ENCODE measurements around the gene MDFIC2.
"Not testable (repeated sequence)": the region's sequence is repeated elsewhere in the genome, so short reads cannot be mapped to it uniquely, and the experiment has no call there.

MDFIC2 gene

GRCh38 chr3:70233112-70233511 lies 79.3 kb downstream of the MDFIC2 start:
- no peak for DNase-seq
- intact Hi-C loops (cut with DNase I; ENCODE audit: low total_unique reads): no loop called here
- H3K4me3 ChIP-seq: no peak overlapping the region
- no peaks in the 10 kb centered on the region for H3K36me3 ChIP-seq
- H3K27ac ChIP-seq: no peak overlapping the region
- TF ChIP-seq CTCF (IDR thresholded peaks at IDR 0.05): no peak
- H3K27me3 ChIP-seq: no peaks in the 10 kb centered on the region
- H3K4me1 ChIP-seq: no peaks in the 10 kb centered on the region
- no peaks in the 10 kb centered on the region for H3K9me3 ChIP-seq

GRCh38 chr3:70231266-70231701 lies 81.2 kb downstream of the MDFIC2 start:
- no peak overlapping the region for H3K4me3 ChIP-seq
- no peak for DNase-seq
- no peaks in the 10 kb centered on the region for H3K4me1 ChIP-seq
- no peak overlapping the region for H3K27ac ChIP-seq
- no peaks in the 10 kb centered on the region for H3K27me3 ChIP-seq
- intact Hi-C loops (cut with DNase I; ENCODE audit: low total_unique reads): no loop called here
- H3K36me3 ChIP-seq: no peaks in the 10 kb centered on the region
- TF ChIP-seq CTCF (IDR thresholded peaks at IDR 0.05): no peak
- H3K9me3 ChIP-seq: no peaks in the 10 kb centered on the region

- no peak for DNase-seq
Measured at GRCh38 chr3:70227437-70227836, 85.0 kb downstream of the MDFIC2 start.

GRCh38 chr3:70225146-70225545 lies 87.3 kb downstream of the MDFIC2 start:
- no peak for TF ChIP-seq CTCF (IDR thresholded peaks at IDR 0.05)

More at GRCh38 chr3:70227437-70227836, 85.0 kb downstream of the MDFIC2 start:
- Histone ChIP-seq H3K36me3 (no peaks in the 10 kb centered on the region), H3K27me3 (no peaks in the 10 kb centered on the region), H3K27ac (no peak overlapping the region), H3K9me3 (no peaks in the 10 kb centered on the region), H3K4me3 (no peak overlapping the region), H3K4me1 (no peaks in the 10 kb centered on the region)
- intact Hi-C loops (cut with DNase I; ENCODE audit: low total_unique reads): no loop called here
- TF ChIP-seq CTCF (IDR thresholded peaks at IDR 0.05): no peak

GRCh38 chr3:70224337-70224736 lies 88.1 kb downstream of the MDFIC2 start:
- no peak overlapping the region for H3K27ac ChIP-seq
- H3K4me1 ChIP-seq: no peaks in the 10 kb centered on the region
- H3K9me3 ChIP-seq: peaks cover 0 to 4% (median 0%) of the 10 kb centered on the region in 3 donors
- DNase-seq: no peak
- no peaks in the 10 kb centered on the region for H3K27me3 ChIP-seq
- no peak overlapping the region for H3K4me3 ChIP-seq
- intact Hi-C loops (cut with DNase I; ENCODE audit: low total_unique reads): no loop called here
- H3K36me3 ChIP-seq: no peaks in the 10 kb centered on the region
- no peak for TF ChIP-seq CTCF (IDR thresholded peaks at IDR 0.05)

More at GRCh38 chr3:70225146-70225545, 87.3 kb downstream of the MDFIC2 start:
- Histone ChIP-seq H3K36me3 (no peaks in the 10 kb centered on the region), H3K27me3 (no peaks in the 10 kb centered on the region), H3K4me1 (no peaks in the 10 kb centered on the region), H3K9me3 (no peaks in the 10 kb centered on the region), H3K4me3 (no peak overlapping the region), H3K27ac (no peak overlapping the region)
- DNase-seq: no peak
- intact Hi-C loops (cut with DNase I; ENCODE audit: low total_unique reads): no loop called here

- no peak overlapping the region for H3K4me3 ChIP-seq
- no peaks in the 10 kb centered on the region for H3K36me3 ChIP-seq
- no peak for TF ChIP-seq CTCF (IDR thresholded peaks at IDR 0.05)
- no peak overlapping the region for H3K27ac ChIP-seq
- no peaks in the 10 kb centered on the region for H3K27me3 ChIP-seq
- peaks cover 0 to 4% (median 0%) of the 10 kb centered on the region in 3 donors for H3K9me3 ChIP-seq
- no peak for DNase-seq
- intact Hi-C loops (cut with DNase I; ENCODE audit: low total_unique reads): no loop called here
- H3K4me1 ChIP-seq: no peaks in the 10 kb centered on the region
Measured at GRCh38 chr3:70218471-70218870, 94.0 kb downstream of the MDFIC2 start.

- H3K27ac ChIP-seq; H3K4me3 ChIP-seq; H3K9me3 ChIP-seq; DNase-seq; H3K4me1 ChIP-seq; intact Hi-C loops (cut with DNase I; ENCODE audit: low total_unique reads); H3K27me3 ChIP-seq; H3K36me3 ChIP-seq: not testable (repeated sequence)
Measured at GRCh38 chr3:70211274-70211673, 101.2 kb downstream of the MDFIC2 start.
